A549 (cell line): ENCODE measurements around the gene ACOT7. TPM values are rescaled to one million over a fixed set of nuclear protein-coding genes. Genes with fewer than 3 reads are reported as not detected.
A peak's percentile ranks its signal among the peaks of the same experiment; 100 is the strongest.

Experiments
- ATAC-seq, 2 experiments: fragments of 200-7000 bp in 1 of 2; fragments of >200 bp in 1 of 2; cut with Nextera tagmentation in 1 of 2; cut with Tn5 transposase in 1 of 2; 3 replicates each; pipeline versions ENCODE4 v1.8.0 to v1.9.1; 2018 to 2020; ENCODE audit warnings: mild to moderate bottlenecking in 1 of 2, moderate library complexity in 1 of 2
- CTCF ChIA-PET: fragments of 300-600 bp; sonication (Branson Sonifier 250); formaldehyde crosslinking; extraction: SDS; loops from one replicate; lab custom pipeline; 2021; ENCODE audit warnings: antibody characterized with exemption, inconsistent platforms; lab: Yijun Ruan, JAX
- POLR2A ChIA-PET: fragments of 350-600 bp; formaldehyde crosslinking; extraction: SDS; loops from one replicate; lab custom pipeline; 2021; ENCODE audit warnings: antibody characterized with exemption, inconsistent platforms; lab: Yijun Ruan, JAX
- DNase-seq, 2 experiments: peaks; one replicate each; pipeline versions ENCODE4 v3.0.0 to v3.0.0-alpha.2; 2011 to 2016; ENCODE audit warnings: low read depth in 1 of 2, low spot score in 1 of 2
- FAIRE-seq: peaks from 2 replicates; lab custom pipeline; 2011; peaks lifted over from hg19 to GRCh38; lab: Jason Lieb, UNC
- H3K27ac ChIP-seq, 2 experiments: fragments of >200 bp; sonication (Bioruptor Twin); formaldehyde crosslinking; 3 replicates each; pipeline ENCODE4 v1.5.1; 2016 to 2017
- H3K4me1 ChIP-seq: fragments of >200 bp; sonication (Bioruptor Twin); formaldehyde crosslinking; 3 replicates; pipeline ENCODE4 v1.6.1; 2016
- H3K4me2 ChIP-seq: fragments of >200 bp; sonication (Bioruptor Twin); formaldehyde crosslinking; 3 replicates; pipeline ENCODE4 v1.6.1; 2016
- H3K4me3 ChIP-seq: fragments of >200 bp; sonication (Bioruptor Twin); formaldehyde crosslinking; 3 replicates; pipeline ENCODE4 v1.5.1; 2016
- H3K9me3 ChIP-seq: fragments of >200 bp; sonication (Bioruptor Twin); formaldehyde crosslinking; 3 replicates; pipeline ENCODE4 v1.6.1; 2016
- CBX8 ChIP-seq: fragments of 200-600 bp; sonication (generic); IDR thresholded peaks from 2 replicates; pipeline ENCODE4 v1.6.1; 2016
- CEBPB ChIP-seq, 2 experiments: fragments of >200 bp in 1 of 2; sonication (Bioruptor Twin) in 1 of 2; formaldehyde crosslinking in 1 of 2; IDR thresholded peaks; 2 replicates each; pipeline ENCODE4 v1.6.1; 2012 to 2016
- CHD2 ChIP-seq: fragments of 150-350 bp; IDR thresholded peaks from 2 replicates; pipeline ENCODE4 v1.6.1; 2014; ENCODE audit warnings: low read length; ENCODE audit not compliant: partially characterized antibody
- CTCF ChIP-seq: fragments of >200 bp; sonication (Bioruptor Twin); formaldehyde crosslinking; IDR thresholded peaks from 3 replicates; pipeline ENCODE4 v1.5.1; 2016
- EHF ChIP-seq: fragments of 250-450 bp; sonication (Bioruptor Pico); IDR thresholded peaks from 2 replicates; pipeline ENCODE4 v1.5.0; 2020; ENCODE audit warnings: mild to moderate bottlenecking
- EHMT2 ChIP-seq: fragments of 200-600 bp; sonication (generic); IDR thresholded peaks from 2 replicates; pipeline ENCODE4 v1.6.1; 2016; ENCODE audit warnings: antibody characterized with exemption, low read depth, mild to moderate bottlenecking, moderate library complexity
- FOSB ChIP-seq: fragments of 250-450 bp; sonication (Bioruptor Pico); IDR thresholded peaks from 2 replicates; pipeline ENCODE4 v1.5.0; 2020; ENCODE audit warnings: mild to moderate bottlenecking, moderate library complexity
- FOSL2 ChIP-seq, 2 experiments: fragments of 450-650 bp in 1 of 2; fragments of >200 bp in 1 of 2; sonication (Bioruptor Twin) in 1 of 2; formaldehyde crosslinking; IDR thresholded peaks; 2 replicates each; pipeline versions ENCODE4 v1.5.0 to v1.6.1; 2016 to 2020; ENCODE audit warnings: mild to moderate bottlenecking in 1 of 2, moderate library complexity in 1 of 2
- GATA3 ChIP-seq: IDR thresholded peaks from 2 replicates; pipeline ENCODE4 v1.6.1; 2012; ENCODE audit warnings: borderline replicate concordance
- HES2 ChIP-seq: fragments of >200 bp; sonication (Bioruptor Twin); formaldehyde crosslinking; IDR thresholded peaks from 2 replicates; pipeline ENCODE4 v1.6.1; 2016
- HEYL ChIP-seq: fragments of 250-450 bp; sonication (Bioruptor Pico); IDR thresholded peaks from 2 replicates; pipeline ENCODE4 v1.8.0; 2021; ENCODE audit warnings: mild to moderate bottlenecking, moderate library complexity
- HOXB5 ChIP-seq: fragments of 250-450 bp; sonication (Bioruptor Pico); IDR thresholded peaks from 2 replicates; pipeline ENCODE4 v1.5.0; 2020; ENCODE audit warnings: mild to moderate bottlenecking, moderate library complexity
- JUN ChIP-seq, 2 experiments: fragments of >200 bp; sonication (Bioruptor Twin); formaldehyde crosslinking; IDR thresholded peaks; 2 replicates in 1 of 2; 3 replicates in 1 of 2; pipeline ENCODE4 v1.6.1; 2016 to 2017
- KDM1A ChIP-seq: fragments of 200-600 bp; sonication (generic); IDR thresholded peaks from 2 replicates; pipeline ENCODE4 v1.6.1; 2016; ENCODE audit warnings: low read depth, mild to moderate bottlenecking
- KDM5A ChIP-seq: fragments of 200-600 bp; sonication (generic); IDR thresholded peaks from 2 replicates; pipeline ENCODE4 v1.6.1; 2016; ENCODE audit warnings: antibody characterized with exemption, mild to moderate bottlenecking
- MYC ChIP-seq: IDR thresholded peaks from 2 replicates; pipeline ENCODE4 v1.6.1; 2012; ENCODE audit warnings: mild to moderate bottlenecking, inconsistent platforms, low read length, improper control_type of control experiment, borderline replicate concordance
- NFE2L2 ChIP-seq: fragments of 150-350 bp; conservative IDR thresholded peaks from 2 replicates; pipeline ENCODE4 v1.6.1; 2014; ENCODE audit warnings: low read length
- POLR2A ChIP-seq: IDR thresholded peaks from 2 replicates; pipeline ENCODE4 v1.6.1; 2012; ENCODE audit warnings: mild to moderate bottlenecking, low read length
- RAD21 ChIP-seq, 2 experiments: fragments of >200 bp in 1 of 2; sonication (Bioruptor Twin) in 1 of 2; formaldehyde crosslinking in 1 of 2; IDR thresholded peaks in 1 of 2; conservative IDR thresholded peaks in 1 of 2; 2 replicates in 1 of 2; 3 replicates in 1 of 2; pipeline ENCODE4 v1.6.1; 2012 to 2018; ENCODE audit warnings: inconsistent platforms in 1 of 2
- RARB ChIP-seq: fragments of 250-450 bp; sonication (Bioruptor Pico); IDR thresholded peaks from 2 replicates; pipeline ENCODE4 v1.8.0; 2021; ENCODE audit warnings: mild to moderate bottlenecking, moderate library complexity
- RFX5 ChIP-seq: fragments of 450-650 bp; IDR thresholded peaks from 2 replicates; pipeline ENCODE4 v1.7.1; 2014; ENCODE audit warnings: antibody characterized with exemption, mild to moderate bottlenecking, moderate library complexity
- RNF2 ChIP-seq: fragments of 200-600 bp; sonication (generic); IDR thresholded peaks from 2 replicates; pipeline ENCODE4 v1.6.1; 2016; ENCODE audit warnings: low read depth, mild to moderate bottlenecking, antibody characterized with exemption, moderate library complexity, borderline replicate concordance
- TP53 ChIP-seq: fragments of 250-450 bp; sonication (Bioruptor Pico); IDR thresholded peaks from 2 replicates; pipeline ENCODE4 v1.5.0; 2021; ENCODE audit warnings: mild to moderate bottlenecking, moderate library complexity
- ZC3H11A ChIP-seq: fragments of 450-650 bp; IDR thresholded peaks from 2 replicates; pipeline ENCODE4 v1.6.1; 2014; ENCODE audit warnings: antibody characterized with exemption, mild to moderate bottlenecking
- ZFP36 ChIP-seq: fragments of 450-650 bp; IDR thresholded peaks from 2 replicates; pipeline ENCODE4 v1.6.1; 2014; ENCODE audit warnings: borderline replicate concordance; ENCODE audit not compliant: partially characterized antibody
- ZNF302 ChIP-seq: fragments of 250-450 bp; sonication (Bioruptor Pico); IDR thresholded peaks from 2 replicates; pipeline ENCODE4 v1.9.0; 2021; ENCODE audit warnings: inconsistent platforms, mild to moderate bottlenecking, moderate library complexity
- WGBS: methylation state at CpG from one replicate; pipeline ENCODE4 v1.1.6; 2017; ENCODE audit errors: missing lambda C conversion rate; 5-methylcytosine and 5-hydroxymethylcytosine counted together
- polyA plus RNA-seq, 4 experiments: library from polyadenylated mRNA; depleted of rRNA in 3 of 4; stranded (reverse); fragments of >200 nt; fragmentation: RNase III in 1 of 4; extraction: RNeasy Plus Mini Kit Qiagen cat#74134 plus additional on column Dnase treatment in 1 of 4; gene quantifications; 2 replicates in 3 of 4; 3 replicates in 1 of 4; pipeline ENCODE4 v1.2.3, GENCODE V29; 2011 to 2017

The ACOT7 gene
- polyA plus RNA-seq, 2 of the 4 experiments (the other 2 are of a cell fraction), result 48.0 to 49.6 TPM

GRCh38 chr1:6241107-6241886 is 152.3 kb downstream of the ACOT7 start:
- FAIRE-seq, result no peak
- Histone ChIP-seq H3K4me3 (no peak overlapping the region; the same call in 2 of the 3 replicates), H3K27ac (no peak overlapping the region), H3K4me1 (peaks cover 3% of the 10 kb centered on the region; the same call in 2 of the 3 replicates), H3K4me2 (peak overlapping the region; percentile 82; the same call in 1 of the 3 replicates), H3K9me3 (no peaks in the 10 kb centered on the region)
- ChIA-PET CTCF (interaction anchor here (1.9 to 2.5 kb wide), 2 partner anchors 36 to 102 kb away, joined by 7 to 9 read pairs; no protein-coding TSS in a partner anchor), POLR2A (no interaction called here)
- no peak for DNase-seq
- WGBS, result 70% methylated on average over 26 of the region's 33 CpGs
- no peak for ATAC-seq
- TF ChIP-seq ZC3H11A (no peak), CTCF (no peak), KDM1A (no peak), HOXB5 (CRISPR knock-in tag) (no peak), FOSL2 (IDR thresholded peaks at IDR 0.05) (no peak), FOSL2 (CRISPR knock-in tag; IDR thresholded peaks at IDR 0.05) (no peak), TP53 (CRISPR knock-in tag) (no peak), JUN (IDR thresholded peaks at IDR 0.05) (no peak), FOSB (no peak), RNF2 (no peak), EHMT2 (no peak)

- ChIA-PET POLR2A (no interaction called here), CTCF (interaction anchor here (0.6 to 4.1 kb wide), 5 partner anchors 7 to 187 kb away, joined by 3 to 33 read pairs (median 3); no protein-coding TSS in a partner anchor)
- Histone ChIP-seq H3K9me3 (no peaks in the 10 kb centered on the region), H3K4me1 (no peaks in the 10 kb centered on the region), H3K4me2 (no peak overlapping the region), H3K27ac (no peak overlapping the region), H3K4me3 (no peak overlapping the region)
- 84% methylated on average over 16 of the region's 17 CpGs for WGBS
- TF ChIP-seq NFE2L2 (no peak), TP53 (CRISPR knock-in tag) (no peak), HES2 (no peak), CHD2 (no peak), GATA3 (no peak), RFX5 (no peak)
- ATAC-seq, result no peak
- DNase-seq, result no peak
- no peak for FAIRE-seq
Measured at GRCh38 chr1:6239950-6240768, 153.4 kb downstream of the ACOT7 start.

- no peak for TF ChIP-seq RFX5
- no peak for TF ChIP-seq MYC
- TF ChIP-seq HES2, result no peak
- no peak for TF ChIP-seq EHF (CRISPR knock-in tag)
- TF ChIP-seq FOSL2 (IDR thresholded peaks at IDR 0.05), result no peak
- TF ChIP-seq FOSL2 (CRISPR knock-in tag; IDR thresholded peaks at IDR 0.05), result no peak
- no peak for TF ChIP-seq CBX8
- TF ChIP-seq HEYL (CRISPR knock-in tag), result no peak
- TF ChIP-seq RNF2, result no peak
- no peak for TF ChIP-seq RARB (CRISPR knock-in tag)
- no peak for TF ChIP-seq ZNF302 (CRISPR knock-in tag)
- no peak for TF ChIP-seq KDM5A
- TF ChIP-seq POLR2A, result no peak
- TF ChIP-seq RAD21 (conservative IDR thresholded peaks at IDR 0.05 in 1 of 2, IDR thresholded peaks at IDR 0.05 in 1 of 2), result no peak
- no peak for TF ChIP-seq ZFP36
- TF ChIP-seq CEBPB (IDR thresholded peaks at IDR 0.05), result no peak
- 56% methylated on average over 7 of the region's 7 CpGs for WGBS
- Histone ChIP-seq H3K4me1 (peaks cover 5% of the 10 kb centered on the region; the same call in 1 of the 3 replicates), H3K4me3 (no peak overlapping the region), H3K4me2 (no peak overlapping the region), H3K27ac (no peak overlapping the region), H3K9me3 (no peaks in the 10 kb centered on the region)
- FAIRE-seq, result no peak
- no peak for ATAC-seq
- CTCF ChIA-PET, result interaction anchor here (0.5 to 4.1 kb wide), 12 partner anchors 8 to 838 kb away, joined by 3 to 33 read pairs (median 3); no protein-coding TSS in a partner anchor
- POLR2A ChIA-PET, result no interaction called here
- DNase-seq, result no peak
Measured at GRCh38 chr1:6239213-6239752, 154.3 kb downstream of the ACOT7 start.
